ENCODE data around the gene PLB1. TPM values are rescaled to one million over a fixed set of nuclear protein-coding genes. Genes with fewer than 3 reads are reported as not detected.

The PLB1 gene
- total RNA-seq, 1 experiment from 2014 or later, result 0.44 TPM

GRCh38 chr2:28662468-28663181, 166.8 kb downstream of the PLB1 start (continued):
- TF ChIP-seq CREM (CRISPR knock-in tag; IDR thresholded peaks at IDR 0.05) (no peak), FOXP4 (CRISPR knock-in tag; IDR thresholded peaks at IDR 0.05) (no peak), RORB (CRISPR knock-in tag; IDR thresholded peaks at IDR 0.05) (no peak), MAX (CRISPR knock-in tag; IDR thresholded peaks at IDR 0.05) (no peak), E2F5 (CRISPR knock-in tag; IDR thresholded peaks at IDR 0.05) (no peak), HMGXB4 (CRISPR knock-in tag; IDR thresholded peaks at IDR 0.05) (no peak), PRDM15 (CRISPR knock-in tag; IDR thresholded peaks at IDR 0.05) (no peak), ZNF317 (CRISPR knock-in tag; IDR thresholded peaks at IDR 0.05; ENCODE audit: borderline replicate concordance, low read depth) (no peak), ATF1 (CRISPR knock-in tag; IDR thresholded peaks at IDR 0.05) (no peak)

- ChIA-PET POLR2A (interaction anchor here (0.6 kb wide), 1 partner anchor 35 kb away, joined by 4 read pairs; no protein-coding TSS in a partner anchor), CTCF (interaction anchor here (1.6 kb wide), 1 partner anchor 13 kb away, joined by 5 read pairs; no protein-coding TSS in a partner anchor)
- Mint-ChIP-seq H3K4me3 (no peak overlapping the region), H3K9me3 (no peaks in the 10 kb centered on the region), H3K27me3 (ENCODE audit: low read depth) (peaks cover 5% of the 10 kb centered on the region), H3K36me3 (no peaks in the 10 kb centered on the region), H3K4me1 (peaks cover 1% of the 10 kb centered on the region), H3K27ac (no peak overlapping the region)
- ATAC-seq (no peak), DNase-seq (ENCODE audit: low spot score) (no peak)
- TF ChIP-seq ATF3 (CRISPR knock-in tag; conservative IDR thresholded peaks at IDR 0.05) (no peak), FOXP4 (CRISPR knock-in tag; IDR thresholded peaks at IDR 0.05) (no peak), TEAD1 (CRISPR knock-in tag; IDR thresholded peaks at IDR 0.05) (no peak), PRDM15 (CRISPR knock-in tag; IDR thresholded peaks at IDR 0.05) (no peak), ETV6 (CRISPR knock-in tag; IDR thresholded peaks at IDR 0.05) (no peak), IRF2 (CRISPR knock-in tag; IDR thresholded peaks at IDR 0.05; ENCODE audit: borderline replicate concordance, low read depth) (no peak), E2F5 (CRISPR knock-in tag; IDR thresholded peaks at IDR 0.05) (no peak), ZNF263 (CRISPR knock-in tag; IDR thresholded peaks at IDR 0.05; ENCODE audit: low read depth) (no peak), MYBL2 (CRISPR knock-in tag; IDR thresholded peaks at IDR 0.05) (no peak), CBFB (CRISPR knock-in tag; IDR thresholded peaks at IDR 0.05; ENCODE audit: low read depth) (no peak), TP53 (CRISPR knock-in tag; IDR thresholded peaks at IDR 0.05) (no peak), ZNF138 (CRISPR knock-in tag; conservative IDR thresholded peaks at IDR 0.05) (no peak), GTF2I (CRISPR knock-in tag; conservative IDR thresholded peaks at IDR 0.05) (no peak)
Observed at GRCh38 chr2:28663359-28663758, 167.5 kb downstream of the PLB1 start.
